ACC112 (cell line): ENCODE data around the gene ZMYND15.
A peak's percentile ranks its signal among the peaks of the same experiment; 100 is the strongest.
"Not testable (repeated sequence)": the region's sequence is repeated elsewhere in the genome, so short reads cannot be mapped to it uniquely, and the experiment has no call there.

ENCODE experiments used
- H2AFZ ChIP-seq: fragments of 200-600 bp; sonication (generic); one replicate; pipeline ENCODE4 v1.6.0; 2017; ENCODE audit warnings: antibody characterized with exemption, low read length; ENCODE audit not compliant: unreplicated experiment
- H3K27ac ChIP-seq: fragments of 200-600 bp; sonication (generic); 2 replicates; pipeline ENCODE4 v1.5.1; 2014; ENCODE audit warnings: low read depth, mild to moderate bottlenecking, antibody characterized with exemption, low read length, moderate library complexity
- H3K27me3 ChIP-seq: fragments of 200-600 bp; sonication (generic); 2 replicates; pipeline ENCODE4 v1.6.1; 2014; ENCODE audit warnings: mild to moderate bottlenecking, antibody characterized with exemption, low read length, moderate library complexity, mixed read lengths; ENCODE audit not compliant: insufficient read depth
- H3K36me3 ChIP-seq: fragments of 200-600 bp; sonication (generic); 2 replicates; pipeline ENCODE4 v1.6.1; 2016; ENCODE audit warnings: mild to moderate bottlenecking, antibody characterized with exemption, low read length, moderate library complexity, mixed read lengths; ENCODE audit not compliant: insufficient read depth
- H3K4me1 ChIP-seq: fragments of 200-600 bp; sonication (generic); one replicate; pipeline ENCODE4 v1.6.1; 2016; ENCODE audit warnings: low read length, mixed read lengths; ENCODE audit not compliant: insufficient read depth, unreplicated experiment, control insufficient read depth
- H3K4me3 ChIP-seq: fragments of 200-600 bp; sonication (generic); 2 replicates; pipeline ENCODE4 v1.5.1; 2014; ENCODE audit warnings: mild to moderate bottlenecking, low read depth, low read length
- H3K79me2 ChIP-seq: fragments of 200-600 bp; sonication (generic); one replicate; pipeline ENCODE4 v1.6.0; 2016; ENCODE audit warnings: low read length; ENCODE audit not compliant: control insufficient read depth, unreplicated experiment, insufficient read depth

Gene ZMYND15

DNA sequence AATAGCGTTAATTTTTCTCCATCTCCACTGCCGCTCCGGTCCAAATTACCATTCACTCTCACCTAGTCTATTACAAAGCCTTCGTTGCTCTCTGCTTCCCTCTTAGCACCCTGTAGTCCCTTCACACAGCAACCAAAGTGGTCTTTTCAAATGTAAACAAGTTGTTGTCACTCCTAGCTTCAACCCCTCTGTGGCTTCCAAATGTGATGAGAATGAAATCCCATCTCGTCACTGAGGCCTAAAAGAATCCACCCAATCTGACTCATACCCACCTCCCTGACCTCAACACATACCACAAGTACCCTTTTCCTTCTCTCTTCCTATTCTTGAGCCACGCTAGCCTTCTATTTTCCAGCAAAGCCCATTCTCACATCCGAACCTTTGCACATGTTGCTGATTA, 33.5 kb upstream of the ZMYND15 start:
- Histone ChIP-seq H3K4me3 (no peak overlapping the region), H3K79me2 (peaks cover 34% of the 10 kb centered on the region), H3K27ac (peak overlapping the region; percentile 33; the same call in 1 of the 2 replicates), H3K4me1 (peaks cover 27% of the 10 kb centered on the region), H3K27me3 (no peaks in the 10 kb centered on the region), H3K36me3 (no peaks in the 10 kb centered on the region), H2AFZ (no peak overlapping the region)

DNA sequence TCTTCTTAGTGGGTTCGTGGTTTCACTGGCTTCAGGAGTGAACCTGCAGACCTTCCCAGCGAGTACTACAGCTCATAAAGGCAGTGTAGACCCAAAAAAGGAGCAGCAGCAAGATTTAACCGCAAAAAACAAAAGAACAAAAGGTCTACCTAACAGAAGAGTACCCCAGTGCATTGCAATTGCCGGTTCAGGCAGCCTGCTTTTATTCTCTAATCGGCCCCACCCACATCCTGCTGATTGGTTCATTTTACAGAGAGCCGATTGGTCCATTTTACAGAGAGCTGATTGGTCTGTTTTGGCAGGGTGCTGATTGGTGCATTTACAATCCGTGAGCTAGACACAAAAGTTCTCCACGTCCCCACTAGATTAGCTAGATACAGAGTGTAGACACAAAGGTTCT, 31.2 kb upstream of the ZMYND15 start:
- no peak overlapping the region for H2AFZ ChIP-seq
- no peaks in the 10 kb centered on the region for H3K27me3 ChIP-seq
- H3K36me3 ChIP-seq: no peaks in the 10 kb centered on the region

DNA sequence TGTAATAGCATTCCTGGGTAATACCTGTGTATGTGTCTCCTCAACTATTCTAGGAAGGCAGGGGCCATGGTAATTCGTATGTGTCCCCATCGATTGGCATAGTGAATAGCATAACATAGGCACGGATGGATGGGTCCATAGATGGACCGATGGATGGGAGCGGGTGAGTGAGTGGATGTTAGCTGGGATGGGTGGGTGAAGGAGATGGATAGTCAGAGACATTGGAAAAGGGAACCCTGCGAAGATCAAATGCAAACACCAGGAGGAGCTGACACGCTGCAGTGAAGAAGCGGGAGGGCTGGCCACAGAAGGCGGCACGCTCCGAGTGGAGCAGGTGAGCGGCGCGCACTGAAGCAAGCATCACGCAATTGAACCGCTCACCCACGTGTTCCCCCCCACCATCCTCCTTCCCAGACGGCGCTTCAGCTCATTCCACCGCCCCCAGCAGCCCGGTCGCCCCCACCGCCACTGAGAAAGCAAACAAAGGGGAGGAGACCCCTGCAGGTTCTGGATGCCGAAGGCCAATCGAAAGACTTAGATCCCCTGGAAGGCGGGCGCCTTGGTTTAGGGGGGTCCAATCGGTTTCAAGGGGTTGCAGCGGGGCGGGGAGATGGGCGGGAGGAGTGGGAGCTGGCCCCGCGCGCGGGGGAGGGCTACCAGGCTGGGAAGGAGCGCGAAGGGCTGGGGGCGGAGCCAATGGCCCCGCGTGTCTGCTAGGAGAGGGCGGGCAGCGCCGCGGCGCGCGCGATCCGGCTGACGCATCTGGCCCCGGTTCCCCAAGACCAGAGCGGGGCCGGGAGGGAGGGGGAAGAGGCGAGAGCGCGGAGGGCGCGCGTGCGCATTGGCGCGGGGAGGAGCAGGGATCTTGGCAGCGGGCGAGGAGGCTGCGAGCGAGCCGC, 29.6 kb upstream of the ZMYND15 start, which contains the start of gene ARRB2:
ARRB2 (plus strand) TSS at position 839 of the 899 bp plus-strand sequence. CDS start 90 bp downstream, outside the sequence.
- Histone ChIP-seq H3K4me3 (peak within 1 kb of the TSS; percentile 82), H2AFZ (peak within 1 kb of the TSS; percentile 46), H3K27me3 (no peaks in the 10 kb centered on the region), H3K79me2 (peaks cover 2% of the 10 kb centered on the region), H3K4me1 (peaks cover 18% of the 10 kb centered on the region), H3K27ac (peak within 1 kb of the TSS; percentile 34; the same call in 1 of the 2 replicates), H3K36me3 (no peaks in the 10 kb centered on the region)

More for the DNA sequence above, 31.2 kb upstream of the ZMYND15 start:
- Histone ChIP-seq H3K4me1 (peaks cover 22% of the 10 kb centered on the region), H3K4me3 (no peak overlapping the region), H3K27ac (no peak overlapping the region), H3K79me2 (peaks cover 12% of the 10 kb centered on the region)

DNA sequence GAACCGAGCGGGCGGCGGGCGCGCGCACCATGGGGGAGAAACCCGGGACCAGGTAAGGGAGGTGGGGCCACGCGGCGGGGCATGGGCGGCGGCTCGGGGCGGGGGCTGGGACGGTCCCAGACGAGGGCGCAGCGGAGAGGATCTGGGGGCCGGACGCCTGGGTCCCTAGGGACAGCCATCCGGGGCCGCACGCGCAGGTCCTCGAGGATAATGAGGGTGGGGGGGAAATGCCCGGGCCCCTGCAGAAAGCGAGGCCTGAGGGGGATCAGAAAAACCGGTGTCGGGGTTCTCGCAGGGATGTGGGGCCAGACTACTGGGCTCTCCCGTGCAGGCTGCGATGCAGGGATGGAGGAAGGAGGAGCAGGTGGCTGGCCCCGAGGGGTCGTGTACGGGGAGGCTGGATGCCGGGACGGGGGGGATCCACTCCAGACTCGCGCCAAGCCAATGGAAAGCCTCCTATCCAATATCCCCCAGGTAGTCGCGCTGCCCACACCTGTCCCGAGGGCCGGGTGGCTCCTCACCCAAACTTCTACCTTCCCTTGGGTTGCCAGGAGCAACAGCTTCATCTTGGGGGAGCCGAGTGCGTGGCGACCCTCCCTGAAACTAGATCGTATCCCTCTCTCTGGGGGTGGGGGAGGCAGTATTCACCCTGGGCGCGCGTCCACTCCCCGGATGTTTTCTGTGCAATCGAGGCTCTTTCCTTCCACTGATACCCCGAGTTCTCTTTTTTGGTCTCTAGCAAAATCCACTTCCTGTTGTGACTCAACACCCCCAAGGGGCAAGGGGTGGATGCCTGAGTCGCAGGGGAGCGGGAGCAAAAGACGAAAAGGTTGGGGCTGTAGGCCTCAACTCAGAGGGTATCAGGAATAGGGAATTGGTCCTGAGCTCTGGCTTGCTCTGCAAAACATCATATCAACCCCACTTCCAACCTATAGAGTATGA, 28.7 kb upstream of the ZMYND15 start:
- Histone ChIP-seq H2AFZ (peak overlapping the region; percentile 46), H3K27me3 (no peaks in the 10 kb centered on the region), H3K4me3 (peak overlapping the region; percentile 82), H3K4me1 (peaks cover 16% of the 10 kb centered on the region), H3K79me2 (no peaks in the 10 kb centered on the region), H3K36me3 (no peaks in the 10 kb centered on the region), H3K27ac (no peak overlapping the region)

DNA sequence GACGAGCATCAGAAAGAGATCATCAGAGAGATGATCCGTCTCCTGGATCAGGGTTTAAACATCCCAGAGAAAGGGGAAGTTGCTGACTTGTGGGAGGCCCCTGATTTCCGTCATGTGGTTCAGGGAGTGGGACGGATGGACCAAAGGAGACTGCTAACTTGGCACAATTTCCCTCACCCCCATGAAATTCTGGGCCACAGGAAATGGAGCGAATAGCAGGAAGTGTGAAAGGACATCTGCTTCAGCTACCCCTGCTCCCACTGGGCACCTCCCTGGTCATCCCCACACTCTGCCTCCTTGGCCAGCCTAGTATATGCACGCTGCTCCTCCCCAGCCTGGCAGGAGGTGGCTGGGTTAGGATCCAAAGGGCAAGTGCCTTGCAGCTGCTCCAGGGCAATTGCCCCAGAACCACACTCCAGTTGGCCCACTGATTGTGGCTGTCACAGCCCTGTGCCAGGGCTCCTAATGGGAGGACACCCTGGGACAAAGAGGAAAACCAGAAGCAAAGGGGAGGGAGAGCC, 27.9 kb upstream of the ZMYND15 start:
- Histone ChIP-seq H3K27ac (no peak overlapping the region), H3K4me1 (peaks cover 9% of the 10 kb centered on the region), H3K79me2 (no peaks in the 10 kb centered on the region), H3K27me3 (no peaks in the 10 kb centered on the region), H3K36me3 (no peaks in the 10 kb centered on the region), H3K4me3 (peak overlapping the region; percentile 82), H2AFZ (no peak overlapping the region)

DNA sequence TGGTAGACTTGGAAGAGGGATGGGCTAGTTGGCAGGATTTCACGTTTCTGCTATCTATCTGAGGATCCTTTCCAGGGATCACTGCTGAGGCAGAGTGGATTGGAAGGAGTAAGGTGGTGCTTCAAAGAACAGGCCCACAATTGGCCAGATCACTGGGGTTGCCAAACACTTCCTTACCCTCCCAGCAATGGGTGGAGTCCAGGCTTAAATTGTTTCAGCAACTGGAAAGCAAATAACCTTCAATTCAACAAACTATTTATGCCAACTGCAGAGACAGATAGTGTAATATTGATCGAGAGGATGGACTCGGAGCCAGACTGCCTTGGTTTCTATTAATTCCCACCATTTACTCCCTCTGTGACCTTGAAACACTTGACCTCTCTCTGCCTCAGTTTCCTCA, 27.1 kb upstream of the ZMYND15 start:
- H3K79me2 ChIP-seq: no peaks in the 10 kb centered on the region
- no peak overlapping the region for H3K27ac ChIP-seq
- no peak overlapping the region for H2AFZ ChIP-seq
- no peaks in the 10 kb centered on the region for H3K27me3 ChIP-seq
- H3K4me3 ChIP-seq: no peak overlapping the region
- H3K36me3 ChIP-seq: no peaks in the 10 kb centered on the region
- H3K4me1 ChIP-seq: peaks cover 9% of the 10 kb centered on the region

DNA sequence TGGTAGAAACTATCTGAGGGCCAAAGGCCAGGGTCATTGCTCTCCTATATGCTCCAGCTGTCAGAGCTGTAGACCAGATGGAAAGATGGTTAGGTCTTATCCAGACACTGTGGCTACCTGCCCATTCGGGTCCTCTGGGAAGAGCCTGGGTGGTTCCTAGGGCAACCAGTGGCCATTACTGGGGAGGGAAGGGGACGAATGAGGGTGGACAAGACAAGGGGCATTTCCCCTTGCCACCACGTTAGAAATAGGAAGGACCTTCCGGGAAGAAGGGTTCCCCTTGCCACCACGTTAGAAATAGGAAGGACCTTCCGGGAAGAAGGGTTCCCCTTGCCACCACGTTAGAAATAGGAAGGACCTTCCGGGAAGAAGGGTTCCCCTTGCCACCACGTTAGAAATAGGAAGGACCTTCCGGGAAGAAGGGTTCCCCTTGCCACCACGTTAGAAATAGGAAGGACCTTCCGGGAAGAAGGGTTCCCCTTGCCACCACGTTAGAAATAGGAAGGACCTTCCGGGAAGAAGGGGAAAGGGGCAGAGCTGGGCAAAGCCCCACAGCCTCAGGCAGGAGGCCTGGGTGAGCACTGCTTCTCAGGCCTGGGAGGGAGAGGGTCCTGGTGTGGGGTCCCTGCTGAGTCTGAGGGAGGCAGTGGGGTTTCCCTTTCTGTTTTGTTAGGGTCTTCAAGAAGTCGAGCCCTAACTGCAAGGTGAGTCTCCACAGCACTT, 25.1 kb upstream of the ZMYND15 start:
- H3K36me3 ChIP-seq, H3K79me2 ChIP-seq, H3K27ac ChIP-seq, H2AFZ ChIP-seq, H3K4me3 ChIP-seq, H3K4me1 ChIP-seq, H3K27me3 ChIP-seq: not testable (repeated sequence)

DNA sequence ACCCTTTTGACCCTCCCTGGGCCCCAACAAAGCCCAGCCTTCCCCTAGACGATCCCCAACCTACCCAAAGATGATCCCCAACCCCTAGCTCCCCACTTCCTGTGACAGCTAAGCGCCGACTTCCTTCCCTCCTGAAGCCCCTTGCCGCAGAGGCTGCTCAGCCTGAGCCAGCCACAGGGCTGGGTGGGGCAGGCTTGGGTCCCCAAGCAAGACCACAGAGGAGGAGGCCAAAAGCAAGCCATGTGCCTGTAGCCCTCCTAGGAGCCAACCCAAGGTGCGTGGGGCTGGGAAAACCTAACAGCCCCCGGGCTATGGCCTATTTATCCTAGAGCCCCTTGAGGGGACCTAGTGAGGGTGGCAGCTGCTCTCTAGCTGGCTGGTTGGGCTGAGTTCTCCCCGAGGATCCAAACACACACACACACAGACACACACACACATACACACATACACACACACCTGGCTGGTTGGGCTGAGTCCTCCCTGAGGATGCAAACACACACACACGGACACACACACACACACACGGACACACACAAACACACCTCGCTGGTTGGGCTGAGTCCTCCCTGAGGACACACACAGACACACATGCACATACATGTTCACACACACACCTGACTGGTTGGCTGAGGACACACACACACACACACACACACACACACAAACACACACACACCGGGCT, 24.4 kb upstream of the ZMYND15 start:
- Histone ChIP-seq H3K27ac (no peak overlapping the region), H3K4me1 (peaks cover 9% of the 10 kb centered on the region), H3K4me3 (no peak overlapping the region), H3K79me2 (no peaks in the 10 kb centered on the region), H3K27me3 (no peaks in the 10 kb centered on the region), H3K36me3 (no peaks in the 10 kb centered on the region), H2AFZ (no peak overlapping the region)

DNA sequence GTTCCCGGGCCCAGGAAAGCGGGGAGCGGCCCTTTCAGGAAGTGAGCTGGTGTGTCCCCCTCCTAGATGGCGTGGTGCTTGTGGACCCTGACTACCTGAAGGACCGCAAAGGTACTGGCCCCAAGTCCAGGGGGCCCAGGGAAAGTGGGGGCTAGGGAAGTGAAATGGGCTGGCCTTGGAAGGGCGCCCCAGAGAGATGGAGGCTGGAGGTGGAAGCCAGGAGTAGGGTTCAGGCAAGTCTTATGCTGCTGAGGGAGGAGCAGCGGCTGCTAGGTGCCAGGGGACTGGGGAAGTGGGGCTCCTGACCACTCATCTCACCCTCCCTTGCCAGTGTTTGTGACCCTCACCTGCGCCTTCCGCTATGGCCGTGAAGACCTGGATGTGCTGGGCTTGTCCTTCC, 23.6 kb upstream of the ZMYND15 start:
- Histone ChIP-seq H3K79me2 (no peaks in the 10 kb centered on the region), H3K4me1 (peaks cover 7% of the 10 kb centered on the region), H2AFZ (no peak overlapping the region), H3K4me3 (no peak overlapping the region), H3K36me3 (no peaks in the 10 kb centered on the region), H3K27ac (no peak overlapping the region), H3K27me3 (no peaks in the 10 kb centered on the region)
